Raji (cell line): ENCODE results near the gene FAM135A.
A peak's percentile ranks its signal among the peaks of the same experiment; 100 is the strongest.

Source experiments
- POLR2A ChIP-seq: IDR thresholded peaks from 2 replicates; pipeline ENCODE4 v1.6.1; 2011; ENCODE audit warnings: low read depth, low read length, control low read depth; ENCODE audit not compliant: insufficient read depth

Gene FAM135A

DNA sequence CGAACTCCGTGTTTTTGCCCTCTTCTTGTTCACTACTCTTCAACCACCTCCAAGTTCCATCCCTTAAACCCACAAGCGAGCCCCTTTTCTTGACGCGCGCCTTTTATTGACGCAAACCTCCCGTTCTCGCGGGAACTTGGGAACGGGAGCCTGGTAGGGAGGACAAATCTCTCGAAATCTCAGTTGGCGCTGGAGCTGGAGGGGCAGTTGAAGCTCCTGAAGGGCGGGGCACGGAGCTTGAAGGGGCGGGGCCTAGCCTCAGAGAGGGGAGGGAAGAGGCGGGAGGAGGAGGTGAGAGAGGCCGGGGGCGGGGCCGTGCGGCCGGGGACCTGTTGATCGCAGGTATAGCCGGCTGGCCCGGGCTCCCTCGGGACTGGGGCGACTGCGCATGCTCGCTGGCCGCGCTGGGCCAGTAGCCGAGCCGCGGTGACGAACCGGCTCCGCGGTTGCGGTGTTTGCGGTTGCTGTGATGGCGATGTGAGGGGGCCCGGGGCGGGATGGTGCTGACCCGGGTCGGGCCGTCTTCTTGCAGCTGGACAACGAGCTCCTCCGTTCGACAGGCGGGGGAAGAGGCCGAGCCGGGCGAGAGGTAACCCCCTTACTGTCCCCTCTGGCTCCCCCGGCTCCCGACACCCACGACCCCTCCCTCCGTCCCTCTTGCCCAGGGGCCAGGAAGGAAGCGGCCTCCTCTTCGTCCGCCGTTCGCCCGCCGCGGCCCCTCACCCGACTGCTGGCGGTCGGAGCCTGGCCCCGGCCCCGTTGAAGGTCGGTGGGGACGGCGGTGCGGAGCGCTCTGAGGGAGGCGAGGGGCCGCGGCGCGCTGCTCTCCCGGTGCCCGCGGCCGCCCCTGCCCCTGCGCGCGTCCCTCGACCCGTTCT lies at the start of gene FAM135A:
TSS of gene FAM135A (plus strand) at position 395 of the 878 bp plus-strand sequence. CDS start 14,835 bp downstream, outside the sequence.
- TF ChIP-seq POLR2A: peak; percentile 91

DNA sequence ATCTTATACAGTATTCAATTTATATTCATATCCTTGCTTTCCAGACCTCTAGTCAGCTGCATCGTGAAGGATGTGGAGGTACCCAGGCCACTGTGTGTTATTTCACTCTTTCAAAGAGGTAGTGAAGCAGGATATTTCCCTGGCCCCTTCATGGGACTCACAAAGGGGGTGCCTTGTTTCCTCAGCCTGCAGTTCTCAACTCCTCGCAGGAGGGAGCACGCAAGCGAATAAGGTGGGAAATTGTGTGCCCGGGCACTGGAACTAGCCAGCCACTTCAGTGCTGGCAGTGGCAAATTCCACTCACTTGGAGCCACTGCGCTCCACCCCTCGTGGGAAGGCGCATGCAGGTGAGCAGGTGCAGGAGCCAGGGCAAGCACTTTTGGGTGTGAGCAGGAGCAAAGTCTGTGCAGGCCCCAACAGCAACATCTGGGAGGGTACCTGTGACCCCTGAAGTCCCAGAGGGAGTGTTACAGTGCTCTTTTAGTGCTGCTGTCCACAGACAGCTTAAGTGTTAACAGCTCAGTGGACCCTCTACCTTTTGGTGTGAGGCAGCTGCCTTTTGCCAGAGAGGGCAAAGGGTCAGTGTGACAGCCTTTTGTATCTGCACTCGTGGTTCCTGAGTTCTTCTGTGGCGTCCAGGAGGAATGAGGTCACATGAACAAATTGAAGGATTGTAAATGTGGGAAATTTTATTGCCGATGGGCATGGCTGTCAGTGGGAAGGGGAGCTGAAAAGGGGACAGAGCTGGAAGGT lies 49.4 kb upstream of the FAM135A start:
- TF ChIP-seq POLR2A: no peak

DNA sequence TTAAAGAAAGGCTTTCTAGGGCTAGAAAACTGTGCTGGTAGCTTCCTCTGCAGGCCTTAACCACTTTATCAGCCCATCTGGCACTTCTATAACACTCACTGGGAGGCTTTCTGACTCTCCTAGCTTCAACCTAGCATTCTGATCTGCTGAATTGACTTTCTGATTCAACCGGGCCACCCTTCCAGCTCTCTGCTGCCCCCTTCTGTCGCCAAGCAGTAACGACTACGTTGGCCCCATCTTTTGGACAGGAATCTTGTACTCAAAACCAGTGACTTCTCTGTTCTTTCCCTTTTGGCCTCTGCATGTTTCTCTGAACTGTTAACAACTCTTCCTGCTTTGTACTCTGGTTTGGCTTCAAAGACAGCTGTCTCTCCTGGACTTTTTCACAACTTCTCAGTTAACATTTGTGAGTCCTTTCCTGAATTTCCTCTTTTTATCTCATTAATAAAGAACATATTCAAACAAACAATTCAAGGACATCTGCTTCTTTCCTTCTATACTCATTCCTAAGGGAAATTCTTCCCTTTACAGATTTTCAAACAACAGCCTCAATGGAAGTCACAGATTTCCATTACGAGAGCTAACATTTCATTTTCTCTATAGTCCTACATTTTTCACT lies 43.9 kb upstream of the FAM135A start:
- TF ChIP-seq POLR2A: no peak

DNA sequence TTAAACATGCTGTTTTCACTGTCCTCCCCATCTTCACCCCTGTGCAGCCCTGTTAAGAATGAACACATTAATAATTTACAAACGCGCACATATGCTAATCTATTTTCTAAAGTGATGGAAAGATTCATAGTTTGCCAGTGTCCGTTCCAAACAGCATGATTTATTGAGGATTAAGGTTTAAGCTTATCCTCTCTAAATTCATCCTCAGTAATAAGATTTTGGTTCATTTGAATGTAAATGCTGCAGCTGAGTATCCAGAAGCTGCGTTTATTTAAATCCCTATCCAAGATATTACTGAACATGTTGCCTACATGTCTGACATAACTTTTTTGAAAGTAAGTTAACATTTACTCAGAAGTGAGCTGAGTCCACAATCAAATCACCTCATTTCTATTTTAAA lies 42.8 kb upstream of the FAM135A start:
- TF ChIP-seq POLR2A: no peak

DNA sequence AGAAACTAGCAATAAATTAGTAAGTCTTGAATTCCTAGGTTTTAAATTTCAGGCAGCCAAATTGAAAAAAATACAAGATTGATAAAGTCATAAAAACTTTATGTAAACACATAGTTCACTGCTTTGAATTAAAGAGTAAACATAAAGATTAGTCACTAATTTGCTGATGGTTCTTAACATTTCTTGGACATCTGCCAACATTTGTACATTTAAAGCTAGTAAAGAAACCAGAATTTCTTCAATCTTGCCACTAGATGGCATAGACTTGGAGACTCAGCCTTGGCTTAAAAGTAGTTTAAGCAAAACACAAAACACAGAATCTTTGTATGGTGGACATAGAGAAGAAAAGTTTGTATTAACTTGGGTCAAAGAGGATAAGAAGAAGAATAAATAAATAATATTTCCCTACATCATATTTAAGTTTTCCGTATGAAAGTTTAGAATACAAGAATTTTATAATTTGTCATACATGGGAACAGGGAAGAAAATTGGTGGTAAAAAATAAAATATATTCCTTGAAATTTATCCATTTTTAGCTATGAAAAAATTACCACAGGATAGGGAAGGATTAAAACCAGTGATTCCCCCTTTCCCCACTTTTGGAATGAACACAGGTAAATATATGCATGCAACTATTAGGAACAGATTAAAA lies 41.7 kb upstream of the FAM135A start:
- no peak for TF ChIP-seq POLR2A

DNA sequence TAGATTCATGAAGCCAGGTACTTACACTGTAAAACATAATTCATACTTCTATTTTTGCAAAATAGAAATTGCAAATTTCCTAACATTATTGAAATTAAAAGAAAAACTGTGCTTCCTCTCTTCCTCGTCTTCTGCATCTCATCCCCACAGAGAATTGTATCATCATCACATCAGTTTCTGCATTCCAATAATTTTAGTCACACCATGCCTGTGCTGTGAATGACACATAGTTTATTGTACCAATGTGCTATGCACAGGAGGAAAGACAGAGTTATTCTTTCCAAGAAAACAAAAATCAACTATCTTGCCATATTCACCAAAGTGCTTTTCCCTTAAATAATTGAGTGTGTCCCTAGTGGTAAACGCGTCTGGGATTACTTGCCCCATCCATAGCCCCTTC lies 38.1 kb upstream of the FAM135A start:
- no peak for TF ChIP-seq POLR2A

DNA sequence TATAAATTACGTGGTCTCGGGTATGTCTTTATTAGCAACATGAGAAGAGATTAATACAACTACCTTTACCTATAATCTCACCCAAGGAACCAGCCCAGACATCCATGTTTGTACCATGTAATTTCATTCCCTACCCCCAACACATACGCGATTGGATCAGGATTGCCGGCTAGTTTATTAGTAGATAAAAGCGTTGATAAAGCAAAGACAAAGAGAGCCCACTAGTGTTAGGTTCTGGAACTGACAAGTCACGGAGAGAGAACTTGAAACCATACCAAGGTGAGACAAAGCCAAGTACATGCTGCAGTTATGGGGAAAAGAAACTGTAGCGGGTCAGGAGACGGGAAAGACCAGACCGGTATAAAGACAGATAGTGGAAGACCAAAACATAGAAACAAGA lies 37.4 kb upstream of the FAM135A start:
- no peak for TF ChIP-seq POLR2A

DNA sequence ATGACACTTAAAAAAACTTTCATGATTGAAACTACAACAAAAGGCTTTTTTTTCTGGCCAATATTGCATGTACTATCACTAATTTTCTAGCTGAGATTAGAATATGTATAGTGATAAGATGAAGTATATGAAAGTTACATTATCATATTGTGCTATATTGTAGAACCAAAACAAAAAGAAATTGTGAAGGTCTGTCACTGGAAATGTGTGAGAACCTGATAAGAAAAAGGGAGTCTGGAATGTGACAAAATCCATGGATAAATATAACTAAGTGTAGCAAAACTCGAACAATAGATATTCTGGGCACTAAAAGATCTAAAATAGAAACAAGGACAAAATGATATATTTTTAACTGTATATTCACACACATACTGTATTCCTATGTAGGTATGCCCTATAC lies 36.7 kb upstream of the FAM135A start:
- TF ChIP-seq POLR2A: no peak

DNA sequence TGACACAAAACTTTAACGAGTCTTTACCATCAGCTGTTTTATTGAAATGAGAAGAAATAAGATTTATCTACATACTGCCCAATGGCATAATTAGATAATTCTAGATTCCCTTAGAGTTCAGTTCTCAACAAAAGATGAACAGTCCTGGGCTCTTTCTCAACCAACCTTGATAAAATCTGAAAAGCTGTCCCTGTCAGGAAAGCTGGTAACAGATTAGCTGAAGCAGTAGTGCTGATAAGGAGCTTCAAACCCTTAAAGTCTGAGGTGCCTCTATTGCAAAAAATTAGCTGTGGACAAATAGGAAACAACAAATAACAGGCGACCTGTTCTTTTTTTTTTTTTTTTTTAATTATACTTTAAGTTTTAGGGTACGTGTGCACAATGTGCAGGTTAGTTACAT lies 35.9 kb upstream of the FAM135A start:
- no peak for TF ChIP-seq POLR2A

DNA sequence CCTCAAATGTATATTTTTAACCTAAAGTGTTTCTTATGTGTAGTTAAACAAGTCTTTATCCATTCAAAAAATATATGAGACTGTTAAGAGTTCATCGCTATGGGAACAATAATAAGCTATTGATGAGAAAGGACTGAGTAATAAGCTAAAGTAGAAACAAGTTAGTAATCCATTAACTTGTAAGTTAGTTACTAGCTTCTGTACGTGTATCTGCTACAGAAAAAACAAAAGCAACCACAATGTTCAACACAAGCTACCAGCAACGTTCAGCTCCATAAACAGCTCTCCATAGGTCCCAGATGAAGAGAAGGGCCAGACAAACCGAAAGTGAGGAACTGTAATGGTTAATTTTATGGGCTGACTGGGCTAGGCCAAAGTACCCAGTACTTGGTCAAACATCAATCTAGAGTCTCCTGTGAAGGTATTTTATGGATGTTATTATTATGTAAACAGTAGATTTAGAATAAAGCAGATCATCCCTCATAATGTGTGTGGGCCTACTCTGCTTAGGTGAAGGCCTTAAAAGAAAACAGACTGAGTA lies 33.8 kb upstream of the FAM135A start:
- TF ChIP-seq POLR2A: no peak

DNA sequence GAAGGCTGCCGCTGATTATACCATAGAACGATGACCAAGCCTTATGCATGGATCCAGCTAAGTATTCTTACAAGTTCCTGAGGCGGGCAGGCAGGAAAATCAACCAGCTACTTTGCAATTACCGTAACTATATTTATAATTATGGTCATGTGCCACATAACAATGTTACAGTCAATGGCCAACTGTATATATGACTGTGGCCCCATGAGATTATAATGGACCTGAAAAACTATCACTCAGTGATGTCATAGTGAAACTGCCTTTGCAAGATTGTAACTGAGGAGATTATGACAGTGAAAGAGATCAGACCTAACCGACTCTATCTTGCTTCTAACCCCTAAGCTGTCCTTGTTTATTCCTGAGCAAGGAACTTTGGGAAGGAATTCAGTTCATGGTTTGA lies 33.1 kb upstream of the FAM135A start:
- no peak for TF ChIP-seq POLR2A

DNA sequence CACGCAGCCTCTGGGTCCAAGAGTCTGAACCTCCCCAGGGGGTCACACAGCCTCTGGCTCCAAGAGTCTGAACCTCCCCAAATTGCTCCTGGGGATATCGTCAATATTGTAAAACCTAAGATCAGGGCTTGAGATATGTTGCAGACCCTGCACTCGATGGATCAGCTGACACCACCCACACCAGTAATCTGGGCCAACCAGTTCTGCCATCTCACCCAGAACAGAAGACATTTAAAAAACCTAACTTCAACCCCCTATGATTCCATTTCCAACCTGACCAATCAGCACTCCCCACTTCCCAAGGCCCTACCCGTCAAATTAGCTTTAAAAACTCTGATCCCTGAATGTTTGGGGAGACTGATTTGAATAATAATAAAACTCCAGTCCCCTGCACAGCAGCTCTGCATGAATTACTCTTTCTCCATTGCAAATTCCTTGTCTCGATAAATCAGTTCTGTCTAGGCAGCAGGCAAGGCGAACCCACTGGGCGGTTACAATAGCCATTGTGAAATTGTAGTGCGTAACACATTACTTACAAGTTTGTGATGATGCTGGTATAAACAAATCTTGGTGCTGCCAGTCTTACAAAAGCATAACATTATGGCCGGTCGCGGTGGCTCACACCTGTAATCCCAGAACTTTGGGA lies 32.4 kb upstream of the FAM135A start:
- TF ChIP-seq POLR2A: no peak

DNA sequence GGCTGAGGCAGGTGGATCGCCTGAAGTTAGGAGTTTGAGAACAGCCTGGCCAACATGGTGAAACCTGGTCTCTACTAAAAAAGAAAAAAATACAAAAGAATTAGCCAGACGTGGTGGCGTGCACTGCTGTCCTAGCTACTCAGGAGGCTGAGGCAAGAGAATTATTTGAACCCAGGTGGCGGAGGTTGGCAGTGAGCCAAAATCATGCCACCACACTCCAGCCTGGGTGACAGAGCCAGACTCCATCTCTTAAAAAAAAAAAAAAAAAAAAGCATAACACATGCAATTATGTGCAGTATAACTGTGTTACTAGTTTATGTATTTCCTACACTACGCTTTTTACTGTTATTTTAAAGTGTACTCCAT lies 31.9 kb upstream of the FAM135A start:
- no peak for TF ChIP-seq POLR2A

DNA sequence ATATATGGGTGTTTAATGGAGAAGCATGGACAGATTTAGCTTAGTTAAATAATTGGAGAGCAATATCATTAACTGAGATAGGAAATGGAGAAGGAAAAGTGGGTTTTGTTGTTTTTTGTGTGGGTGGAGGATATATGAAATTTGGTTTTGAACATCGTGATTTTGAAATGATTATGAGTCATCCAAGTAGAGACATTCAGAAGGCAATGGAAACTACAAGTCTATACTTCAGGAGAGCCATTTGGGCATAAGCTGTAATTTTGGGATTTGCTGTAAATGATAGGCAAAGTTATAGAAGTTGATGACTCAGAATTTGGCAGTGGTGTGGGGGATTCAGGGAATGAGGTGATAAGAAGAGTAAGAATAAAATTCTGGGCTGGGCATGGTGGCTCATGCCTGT lies 27.4 kb upstream of the FAM135A start:
- TF ChIP-seq POLR2A: no peak

DNA sequence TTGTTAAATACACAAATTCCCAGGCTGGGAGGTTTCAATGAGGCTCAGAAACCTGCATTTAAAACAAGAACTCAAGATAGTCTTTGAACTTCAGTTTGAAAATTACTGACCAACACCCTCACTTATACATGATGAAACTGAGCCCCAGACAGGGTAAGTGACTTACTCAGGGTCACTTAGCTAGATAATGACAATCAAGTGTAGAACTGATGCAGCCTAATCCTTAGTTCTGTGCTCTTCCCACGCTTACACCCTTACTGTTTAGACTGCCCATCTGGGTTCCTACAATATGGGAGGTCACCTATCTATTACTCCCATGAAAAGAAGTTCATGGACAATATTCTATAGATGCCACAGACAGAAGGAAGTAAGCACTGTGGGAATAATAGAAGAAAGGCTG lies 24.5 kb upstream of the FAM135A start:
- no peak for TF ChIP-seq POLR2A
